HG03571 (cell line): ENCODE data around the gene CXCL11.
"Not testable (repeated sequence)": the region's sequence is repeated elsewhere in the genome, so short reads cannot be mapped to it uniquely, and the experiment has no call there.

Experiments
- ATAC-seq: cut with Tn5 transposase; IDR thresholded peaks from one replicate; pipeline ENCODE4 v1.9.1; 2021; ENCODE audit not compliant: unreplicated experiment

Gene CXCL11

DNA sequence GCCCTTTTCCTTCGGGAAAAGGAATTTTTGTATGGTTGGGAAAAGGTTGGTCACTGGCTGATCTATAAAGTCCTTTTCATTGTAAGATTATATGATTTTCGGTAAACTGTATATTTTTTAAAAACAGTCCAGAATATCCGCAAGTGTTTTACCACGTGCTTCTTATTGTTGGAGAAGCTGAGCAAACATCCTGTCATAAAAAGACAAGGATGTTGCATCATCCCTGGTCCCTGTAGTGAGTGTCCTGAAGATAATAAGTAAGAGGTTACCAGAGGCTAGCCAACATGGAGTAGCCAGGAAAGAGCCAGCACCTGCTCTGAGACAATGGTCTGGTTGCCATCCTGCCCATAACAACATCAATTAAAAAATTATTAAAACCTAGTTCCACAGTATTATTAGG, 33.7 kb downstream of the CXCL11 start:
- no peak for ATAC-seq

GRCh38 chr4:76001700-76002099, 34.2 kb downstream of the CXCL11 start:
- no peak for ATAC-seq

DNA sequence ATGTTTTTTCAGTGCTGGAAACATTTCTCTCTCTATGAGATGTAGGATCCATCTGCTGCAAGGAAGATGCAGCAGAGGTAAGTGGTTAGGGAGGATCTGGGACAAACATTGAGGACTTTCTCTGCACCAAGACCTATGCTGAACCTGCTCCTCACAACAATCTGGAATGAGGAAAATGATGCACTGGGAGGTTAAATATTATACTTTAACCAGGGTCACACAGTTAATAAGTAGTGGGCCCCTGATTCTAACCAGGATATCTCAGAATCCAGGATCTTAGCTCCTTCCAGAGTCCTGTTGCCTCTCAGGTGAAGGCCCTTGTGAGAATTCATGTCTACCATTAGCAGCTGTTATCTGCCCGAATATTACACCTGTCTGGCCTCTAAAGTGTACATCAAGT, 35.6 kb downstream of the CXCL11 start:
- no peak for ATAC-seq

DNA sequence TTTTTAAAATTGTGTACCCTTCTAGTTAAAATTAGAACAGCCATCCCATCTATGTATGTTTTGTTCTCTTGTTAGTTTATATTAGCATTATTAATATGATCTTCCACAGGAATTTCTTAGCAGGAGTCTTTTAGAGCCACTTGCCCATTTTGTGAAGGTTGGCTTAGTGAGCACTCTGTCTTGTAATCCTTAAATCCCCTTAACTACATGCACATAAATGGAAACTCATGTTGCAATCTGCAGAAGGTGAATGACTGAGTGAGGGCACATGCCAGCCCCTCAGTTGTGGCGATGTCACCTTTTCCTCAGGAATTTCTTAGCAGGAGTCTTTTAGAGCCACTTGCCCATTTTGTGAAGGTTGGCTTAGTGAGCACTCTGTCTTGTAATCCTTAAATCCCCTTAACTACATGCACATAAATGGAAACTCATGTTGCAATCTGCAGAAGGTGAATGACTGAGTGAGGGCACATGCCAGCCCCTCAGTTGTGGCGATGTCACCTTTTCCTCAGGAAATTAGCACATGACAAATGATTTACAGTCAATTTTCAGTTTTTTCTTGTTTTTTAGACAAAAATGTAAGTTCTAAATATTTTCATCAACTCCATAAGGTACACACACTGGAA, 37.2 kb downstream of the CXCL11 start:
- ATAC-seq: not testable (repeated sequence)

DNA sequence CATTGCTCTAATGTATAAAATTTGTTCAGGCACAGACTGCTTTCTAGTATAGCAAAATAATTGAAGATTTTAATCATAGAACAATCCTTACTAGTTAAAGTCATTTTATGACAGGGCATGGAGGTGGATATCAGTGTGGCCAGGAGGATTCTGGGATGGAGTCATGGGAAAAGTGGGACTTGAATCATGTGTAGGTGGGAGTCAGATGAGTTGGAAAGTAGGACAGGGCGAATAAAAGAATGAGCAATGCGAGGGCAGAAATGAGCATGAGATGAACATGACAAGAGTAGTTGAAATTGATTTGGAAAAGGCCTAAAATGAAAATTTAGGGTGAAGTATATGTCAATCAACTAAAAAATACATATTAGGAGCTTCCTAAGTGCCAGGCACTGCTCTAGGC, 37.9 kb downstream of the CXCL11 start:
- ATAC-seq: no peak

- no peak for ATAC-seq
Measured at GRCh38 chr4:75997081-75997480, 38.8 kb downstream of the CXCL11 start.

GRCh38 chr4:75995727-75996126, 40.1 kb downstream of the CXCL11 start:
- no peak for ATAC-seq

DNA sequence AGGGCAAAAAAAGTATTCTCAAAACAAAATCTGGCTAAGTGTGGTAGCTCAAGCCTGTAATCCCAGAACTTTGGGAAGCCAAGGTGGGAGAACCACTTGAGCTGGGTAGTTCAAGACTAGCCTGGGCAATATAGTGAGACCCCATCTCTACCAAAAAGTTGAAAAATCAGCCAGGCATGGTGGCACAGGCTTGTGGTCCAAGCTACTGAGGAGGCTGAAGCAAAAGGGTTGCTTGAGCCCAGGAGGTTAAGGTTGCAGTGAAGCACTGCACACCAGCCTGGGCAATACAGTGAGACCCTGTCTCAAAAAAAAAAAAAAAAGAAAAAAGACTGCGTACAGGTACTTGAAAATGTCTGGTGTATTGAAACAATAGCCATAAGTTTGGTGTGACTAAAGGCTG, 43.4 kb downstream of the CXCL11 start:
- ATAC-seq: no peak

DNA sequence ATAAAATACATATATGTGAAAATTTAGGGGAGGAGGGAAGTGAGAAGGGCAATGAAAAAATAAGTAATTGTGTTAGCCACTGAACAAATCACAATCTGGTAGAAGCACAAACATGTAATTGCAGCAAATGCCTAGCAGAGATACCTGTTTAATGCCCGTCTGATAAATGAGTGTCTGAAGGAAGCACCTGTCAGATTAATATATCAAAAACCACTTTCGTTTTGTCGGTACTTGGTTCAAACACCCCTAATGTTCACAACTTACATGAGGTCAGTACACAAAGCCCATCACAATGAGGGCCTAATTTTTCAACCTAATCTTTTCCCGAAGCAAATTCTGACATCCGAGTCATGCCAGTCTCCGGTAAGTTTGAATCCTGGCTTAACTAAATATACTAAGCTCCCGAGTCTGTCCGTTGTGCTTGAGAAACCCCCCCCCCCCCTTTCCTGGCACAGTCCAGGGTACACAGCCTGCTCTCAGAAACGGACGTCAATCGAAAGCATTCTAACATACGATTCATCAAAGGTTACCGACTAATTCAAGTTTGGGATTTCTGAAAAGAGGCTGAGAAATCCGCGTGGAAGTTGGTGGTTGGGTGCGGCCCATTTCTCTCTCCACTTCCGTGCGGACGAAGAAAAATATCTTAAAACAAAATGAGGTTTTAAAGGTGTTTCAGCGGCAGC, 45.9 kb downstream of the CXCL11 start:
- no peak for ATAC-seq

- ATAC-seq: no peak
Measured at GRCh38 chr4:75985116-75985515, 50.8 kb downstream of the CXCL11 start.
